Urinary bladder (tissue), 4 donors: Measurements from ENCODE around the gene JAG2. TPM values are rescaled to one million over a fixed set of nuclear protein-coding genes. Genes with fewer than 3 reads are reported as not detected.

Experiments used
- DNase-seq: peaks from one replicate; pipeline ENCODE4 v3.0.0-alpha.2; 2015; ENCODE audit errors: extremely low spot score
- H3K27ac ChIP-seq: one replicate; pipeline ENCODE4 v1.5.1; 2013; ENCODE audit warnings: low read depth, mild to moderate bottlenecking, moderate library complexity
- H3K36me3 ChIP-seq: one replicate; pipeline ENCODE4 v1.6.1; 2013; ENCODE audit warnings: mild to moderate bottlenecking, moderate library complexity; ENCODE audit not compliant: insufficient read depth
- H3K4me1 ChIP-seq: one replicate; pipeline ENCODE4 v1.6.1; 2013; ENCODE audit warnings: mild to moderate bottlenecking, moderate library complexity; ENCODE audit not compliant: insufficient read depth
- H3K4me3 ChIP-seq: one replicate; pipeline ENCODE4 v1.5.1; 2013; ENCODE audit warnings: low read depth, low read length
- WGBS: extraction: QIAGEN DNeasy Blood & Tissue Kit; methylation state at CpG from one replicate; pipeline ENCODE4 v1.1.7; 2013; 5-methylcytosine and 5-hydroxymethylcytosine counted together
- polyA plus RNA-seq: library from polyadenylated mRNA; stranded (reverse); fragments of 200-250 nt; gene quantifications from one replicate; pipeline ENCODE4 v1.2.3, GENCODE V29; 2013
- total RNA-seq: library from RNA; depleted of rRNA; stranded (reverse); fragments of >200 nt; gene quantifications from one replicate; pipeline ENCODE4 v1.2.3, GENCODE V29; 2014
- donor health status: healthy with polysubstance abuse.
- donor health status: healthy.

JAG2 gene
- total and polyA plus RNA-seq, 2 donors = 11.2 to 22.4 TPM

DNA sequence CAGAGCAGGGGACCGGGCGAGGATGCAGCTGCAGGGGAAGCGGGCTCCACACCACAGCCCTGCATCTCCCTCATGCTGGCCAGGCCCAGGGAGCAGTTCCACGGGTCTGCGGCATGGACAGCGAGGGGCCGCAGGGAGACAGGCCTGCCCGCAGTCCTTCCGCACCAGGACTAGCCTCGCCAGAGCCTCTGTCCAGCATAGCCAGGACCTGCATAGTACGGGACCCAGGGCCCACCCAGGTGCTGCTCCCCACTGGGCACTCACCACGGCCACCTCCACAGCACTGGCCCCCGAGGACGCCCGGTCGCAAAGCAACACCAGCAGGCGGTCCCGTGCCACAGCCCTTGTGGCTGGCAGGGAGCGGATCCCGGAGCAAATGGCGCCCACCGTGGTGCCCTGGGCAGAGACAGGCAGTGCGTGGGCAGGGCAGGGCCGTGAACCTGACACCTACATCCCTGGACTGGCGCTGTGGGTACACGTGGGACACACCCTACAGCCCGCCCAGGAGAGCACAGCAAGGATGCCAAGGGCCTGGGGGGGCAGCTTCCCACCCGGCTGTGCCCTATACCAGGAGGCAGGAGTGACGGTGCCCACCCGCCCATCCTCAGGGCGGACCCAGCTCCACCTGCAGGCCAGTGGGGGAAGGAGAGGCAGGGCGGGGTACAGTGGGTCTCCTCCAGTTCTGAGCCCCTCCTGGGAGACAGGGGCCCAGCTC is 23.8 kb downstream of the JAG2 start:
- no peak for DNase-seq
- WGBS = 90% methylated on average over 32 of the region's 32 CpGs
- Histone ChIP-seq H3K4me3 (no peak overlapping the region), H3K36me3 (no peaks in the 10 kb centered on the region), H3K27ac (no peak overlapping the region), H3K4me1 (no peaks in the 10 kb centered on the region)

DNA sequence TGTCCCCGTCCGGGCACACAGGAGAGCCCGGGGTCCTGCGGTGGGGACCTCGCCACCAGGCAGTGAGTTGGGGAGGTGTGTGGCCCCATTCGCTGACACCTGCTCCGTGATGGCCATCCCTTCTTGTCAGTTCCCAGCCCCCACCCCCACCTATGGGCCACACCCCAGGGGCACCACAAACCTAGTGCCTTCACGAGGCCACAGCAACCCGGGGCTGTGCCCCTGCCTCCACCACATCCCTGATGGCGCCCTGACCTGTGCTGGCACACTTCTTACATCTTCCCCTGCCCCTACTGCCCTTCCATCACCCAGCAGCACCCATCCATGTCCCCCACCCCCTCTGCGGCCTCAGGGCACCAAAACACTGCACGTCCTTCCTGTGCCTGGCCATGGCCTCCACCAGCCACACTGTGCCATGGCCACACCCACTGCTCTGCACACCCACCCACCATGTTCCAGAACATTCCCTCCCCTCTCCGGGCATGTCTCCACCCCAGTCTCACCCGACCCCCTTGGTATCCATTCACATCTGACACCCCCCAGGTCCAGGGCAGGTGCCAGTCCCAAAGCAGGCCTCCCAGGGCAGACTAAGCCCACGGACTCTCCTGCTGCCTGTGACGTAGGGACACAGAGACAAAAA is 24.4 kb downstream of the JAG2 start:
- WGBS = 88% methylated on average over 16 of the region's 16 CpGs
- Histone ChIP-seq H3K36me3 (no peaks in the 10 kb centered on the region), H3K27ac (no peak overlapping the region), H3K4me3 (no peak overlapping the region), H3K4me1 (no peaks in the 10 kb centered on the region)
- no peak for DNase-seq

DNA sequence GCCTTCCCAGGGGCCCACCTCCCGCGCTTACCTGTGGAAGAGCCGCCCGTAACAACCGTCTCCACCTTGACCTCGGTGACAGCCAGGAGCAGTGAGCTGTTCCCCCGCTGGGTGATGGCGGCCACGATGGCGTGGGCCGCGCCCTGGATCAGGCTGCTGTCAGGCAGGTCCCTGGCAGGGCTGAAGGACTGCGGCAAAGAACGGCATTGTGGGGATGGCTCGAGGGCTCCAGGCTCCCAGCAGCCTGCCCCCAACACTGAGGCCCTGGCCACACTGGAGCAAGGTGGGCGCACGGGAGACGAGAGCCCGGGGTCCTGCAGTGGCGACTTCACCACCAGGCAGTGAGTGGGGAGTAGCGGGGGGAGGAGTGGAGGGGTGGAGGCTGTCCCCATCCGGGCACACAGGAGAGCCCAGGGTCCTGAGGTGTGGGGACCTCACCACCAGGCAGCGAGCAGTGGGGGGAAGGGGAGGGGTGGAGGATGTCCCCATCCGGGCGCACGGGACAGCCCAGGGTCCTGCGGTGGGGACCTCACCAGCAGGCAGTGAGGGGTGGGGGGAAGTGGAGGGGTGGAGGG is 25.0 kb downstream of the JAG2 start:
- H3K4me1 ChIP-seq = no peaks in the 10 kb centered on the region
- no peak overlapping the region for H3K27ac ChIP-seq
- DNase-seq = no peak
- WGBS = 89% methylated on average over 27 of the region's 27 CpGs
- H3K4me3 ChIP-seq = no peak overlapping the region
- H3K36me3 ChIP-seq = no peaks in the 10 kb centered on the region

DNA sequence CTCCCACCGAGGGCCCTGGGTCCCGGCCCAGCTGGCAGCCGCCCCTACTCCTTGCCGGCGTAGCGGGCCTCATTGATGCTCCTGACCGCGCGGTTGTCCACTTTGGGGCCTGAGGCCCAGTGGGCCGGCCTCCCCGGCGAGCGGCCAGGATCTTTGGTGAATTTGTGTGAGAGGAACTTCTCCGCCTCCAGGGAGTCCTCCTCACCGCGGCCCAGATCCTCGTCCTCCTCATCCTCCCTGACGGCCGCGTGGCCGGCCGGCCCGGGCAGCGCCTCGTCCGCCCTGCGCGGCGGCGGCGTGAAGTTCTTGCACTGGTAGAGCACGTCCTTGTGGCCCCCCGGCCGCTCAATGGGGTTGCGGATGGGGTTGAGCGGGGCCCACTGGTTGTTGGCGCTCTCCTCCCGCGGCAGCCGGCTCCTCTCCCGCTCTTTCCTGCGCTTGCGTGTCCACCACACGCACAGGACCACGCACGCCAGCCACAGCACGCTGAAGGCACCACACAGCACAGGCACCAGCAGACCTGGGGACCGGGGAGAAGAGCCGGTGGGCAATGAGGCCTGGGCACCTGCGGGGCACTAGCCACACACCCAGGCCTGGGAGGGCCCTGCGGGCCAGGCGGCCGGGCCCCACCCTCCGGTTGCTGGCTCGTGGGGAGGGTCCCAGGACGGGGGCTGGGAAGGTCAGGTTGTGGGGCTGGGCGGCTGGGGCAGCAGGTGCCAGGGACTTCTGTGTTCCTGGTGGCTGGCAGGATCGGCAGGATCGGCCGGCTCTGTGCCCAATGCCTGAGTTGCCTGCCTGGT is 25.7 kb downstream of the JAG2 start:
- no peak for DNase-seq
- Histone ChIP-seq H3K4me3 (no peak overlapping the region), H3K4me1 (no peaks in the 10 kb centered on the region), H3K36me3 (no peaks in the 10 kb centered on the region), H3K27ac (no peak overlapping the region)
- WGBS = 95% methylated on average over 60 of the region's 60 CpGs

DNA sequence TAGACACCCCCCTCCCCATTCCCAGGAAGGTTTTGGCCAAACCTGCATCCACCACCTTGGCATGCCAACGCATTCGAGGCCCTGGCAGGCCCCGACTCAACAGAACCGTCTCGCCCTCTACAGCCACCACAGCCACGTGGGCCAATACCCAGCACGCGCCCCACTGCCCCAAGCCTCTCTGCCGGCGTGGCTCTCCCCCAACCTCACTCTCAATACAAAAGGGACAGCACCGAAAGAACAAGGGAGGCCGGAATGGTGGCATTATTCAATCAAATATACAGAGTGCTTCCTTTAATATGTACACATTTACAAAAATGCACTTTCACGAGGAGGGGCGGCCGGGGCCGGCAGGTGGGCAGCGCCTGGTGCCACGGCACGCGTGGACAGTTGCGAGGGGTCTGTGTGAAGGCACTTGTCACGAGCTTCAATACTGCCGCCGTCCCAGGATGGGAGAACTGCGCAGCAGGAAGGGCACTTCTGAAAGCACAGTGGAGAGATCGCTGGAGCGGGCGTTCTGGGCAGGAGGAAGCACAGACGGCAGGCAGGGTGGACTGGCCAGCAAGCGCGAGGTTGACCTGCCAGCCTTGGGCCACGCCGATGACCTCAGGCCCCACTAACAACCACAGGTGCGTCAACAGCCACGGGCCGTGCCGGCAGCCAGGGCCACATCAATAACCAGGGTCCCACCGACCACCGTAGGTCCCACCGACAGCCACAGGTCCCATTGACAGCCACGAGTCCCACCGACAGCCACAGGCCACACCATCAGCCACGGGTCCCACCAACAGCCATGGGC is 26.9 kb downstream of the JAG2 start:
- no peak for DNase-seq
- WGBS = 92% methylated on average over 43 of the region's 43 CpGs
- Histone ChIP-seq H3K27ac (no peak overlapping the region), H3K36me3 (no peaks in the 10 kb centered on the region), H3K4me1 (no peaks in the 10 kb centered on the region), H3K4me3 (no peak overlapping the region)

DNA sequence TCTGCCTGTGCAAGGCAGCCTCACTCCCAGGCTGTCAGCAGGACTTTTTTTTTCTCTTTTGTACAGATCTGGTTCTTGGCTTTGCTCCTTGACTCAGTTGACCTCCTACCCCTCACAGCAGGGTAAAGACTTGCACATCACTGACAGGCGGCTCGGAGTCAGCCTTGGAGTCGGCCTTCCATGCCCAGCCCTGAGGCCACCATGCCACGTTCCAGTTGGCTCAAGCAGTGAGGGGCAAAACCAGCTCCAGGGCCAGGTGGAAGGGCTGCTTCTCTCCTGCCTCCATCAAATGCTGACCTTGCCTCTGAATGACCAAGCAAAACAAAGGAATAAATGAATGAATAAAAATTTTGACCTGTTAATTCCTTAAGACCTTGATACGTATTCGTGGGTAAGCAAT is 27.6 kb downstream of the JAG2 start:
- H3K4me1 ChIP-seq = no peaks in the 10 kb centered on the region
- WGBS = 95% methylated on average over 6 of the region's 6 CpGs
- H3K4me3 ChIP-seq = no peak overlapping the region
- H3K36me3 ChIP-seq = no peaks in the 10 kb centered on the region
- H3K27ac ChIP-seq = no peak overlapping the region
- DNase-seq = no peak

DNA sequence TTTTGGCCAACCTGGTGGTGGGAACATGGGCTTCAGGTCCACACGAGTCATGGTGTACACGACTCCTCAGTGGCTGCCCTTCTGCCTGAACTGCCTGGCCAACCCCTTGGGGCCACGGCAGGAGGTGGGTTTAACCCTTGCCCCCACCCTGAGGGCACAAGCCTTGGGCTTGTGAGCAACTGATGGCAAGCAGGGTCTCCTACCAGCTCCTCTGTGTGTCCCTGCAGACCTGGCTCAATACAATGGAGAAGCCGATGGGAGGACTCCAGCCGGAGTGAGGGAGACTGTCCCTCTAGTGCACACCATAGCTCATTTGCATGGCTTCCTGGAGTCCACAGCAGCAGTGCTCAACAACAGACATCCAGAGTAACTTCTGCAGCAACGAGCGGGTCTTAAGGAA is 28.0 kb downstream of the JAG2 start:
- no peaks in the 10 kb centered on the region for H3K4me1 ChIP-seq
- DNase-seq = no peak
- WGBS = 92% methylated on average over 7 of the region's 7 CpGs
- H3K4me3 ChIP-seq = no peak overlapping the region
- H3K27ac ChIP-seq = no peak overlapping the region
- H3K36me3 ChIP-seq = no peaks in the 10 kb centered on the region

DNA sequence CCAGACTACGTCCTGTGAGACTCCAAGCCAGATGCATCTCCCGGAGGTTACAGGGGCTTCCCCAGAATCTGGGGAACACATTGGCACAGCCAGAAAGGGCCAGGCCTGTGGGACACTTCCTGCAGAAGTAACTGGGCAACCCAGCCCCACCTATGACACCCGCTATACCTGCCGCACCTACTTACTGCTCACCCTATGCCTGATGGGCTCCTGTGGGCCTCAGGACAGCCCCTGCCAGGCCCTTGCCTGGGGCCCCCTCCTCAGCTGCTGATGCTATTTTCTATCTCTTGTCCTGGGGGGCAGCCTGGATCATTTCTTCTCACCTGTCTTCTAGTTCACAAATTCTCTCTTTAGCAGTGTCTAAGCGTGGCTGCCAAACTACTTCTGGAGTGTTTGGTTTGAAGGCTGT is 28.7 kb downstream of the JAG2 start:
- no peak overlapping the region for H3K4me3 ChIP-seq
- H3K27ac ChIP-seq = no peak overlapping the region
- no peaks in the 10 kb centered on the region for H3K4me1 ChIP-seq
- WGBS = 98% methylated on average over 5 of the region's 5 CpGs
- DNase-seq = no peak
- no peaks in the 10 kb centered on the region for H3K36me3 ChIP-seq

DNA sequence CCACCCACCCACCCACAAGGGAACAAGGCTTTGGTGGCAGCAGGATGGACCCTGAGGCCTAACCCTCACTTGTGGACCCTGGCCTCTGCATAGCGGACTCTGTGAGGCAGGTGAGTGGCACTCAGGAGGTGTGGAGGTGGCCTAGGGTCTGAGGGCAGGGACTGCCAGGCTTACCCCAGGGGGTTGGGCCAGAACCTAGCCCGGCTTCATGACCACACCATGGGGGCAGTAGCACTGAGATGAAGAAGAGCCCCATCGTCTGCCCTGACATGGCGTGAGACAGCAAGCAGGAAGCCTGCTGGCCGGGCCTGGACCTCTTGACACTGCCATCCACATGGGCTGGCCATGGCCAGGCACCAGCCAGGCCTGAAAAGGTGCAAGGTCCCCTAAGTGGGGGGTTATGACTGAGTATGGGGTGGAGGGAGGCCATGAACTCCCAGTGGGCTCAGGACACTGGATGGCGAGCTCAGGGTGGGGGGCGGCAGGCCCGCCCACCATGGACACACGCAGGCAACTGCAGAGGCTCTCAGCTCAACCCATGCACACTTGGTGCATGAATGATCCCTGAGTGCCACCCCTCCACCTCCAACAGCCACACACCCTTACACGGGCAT is 29.3 kb downstream of the JAG2 start:
- no peak for DNase-seq
- H3K27ac ChIP-seq = no peak overlapping the region
- WGBS = 89% methylated on average over 10 of the region's 10 CpGs
- no peak overlapping the region for H3K4me3 ChIP-seq
- H3K4me1 ChIP-seq = no peaks in the 10 kb centered on the region
- no peaks in the 10 kb centered on the region for H3K36me3 ChIP-seq

DNA sequence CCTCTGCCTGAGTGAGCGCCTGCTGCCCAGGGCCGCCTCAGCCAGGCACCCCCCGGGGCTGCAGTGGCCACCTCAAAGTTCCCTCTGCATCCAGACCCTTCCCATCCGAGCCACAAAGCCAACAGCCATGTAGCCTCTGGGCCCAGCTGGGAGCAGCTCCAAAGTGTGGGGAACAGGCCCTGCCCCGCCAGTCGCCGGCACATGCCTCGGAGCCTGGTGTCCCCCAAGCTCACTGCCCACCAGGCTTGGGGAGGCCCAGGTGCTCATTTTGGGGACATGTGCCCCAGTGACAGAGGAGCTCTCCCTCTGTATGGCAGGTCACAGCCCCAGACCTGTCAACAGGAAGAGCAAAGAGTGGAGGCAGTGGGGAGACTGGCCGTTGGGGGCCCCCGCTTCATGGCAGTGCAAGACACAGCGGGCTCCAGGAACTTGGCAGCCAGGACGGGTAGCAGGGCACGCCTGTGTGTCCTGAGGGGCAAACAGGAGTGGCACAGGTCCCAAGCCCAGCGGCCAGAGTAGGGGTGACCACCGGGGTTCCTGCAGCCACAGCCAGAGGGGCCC is 29.9 kb downstream of the JAG2 start:
- Histone ChIP-seq H3K4me3 (no peak overlapping the region), H3K27ac (no peak overlapping the region), H3K4me1 (no peaks in the 10 kb centered on the region), H3K36me3 (no peaks in the 10 kb centered on the region)
- WGBS = 93% methylated on average over 15 of the region's 15 CpGs
- no peak for DNase-seq

DNA sequence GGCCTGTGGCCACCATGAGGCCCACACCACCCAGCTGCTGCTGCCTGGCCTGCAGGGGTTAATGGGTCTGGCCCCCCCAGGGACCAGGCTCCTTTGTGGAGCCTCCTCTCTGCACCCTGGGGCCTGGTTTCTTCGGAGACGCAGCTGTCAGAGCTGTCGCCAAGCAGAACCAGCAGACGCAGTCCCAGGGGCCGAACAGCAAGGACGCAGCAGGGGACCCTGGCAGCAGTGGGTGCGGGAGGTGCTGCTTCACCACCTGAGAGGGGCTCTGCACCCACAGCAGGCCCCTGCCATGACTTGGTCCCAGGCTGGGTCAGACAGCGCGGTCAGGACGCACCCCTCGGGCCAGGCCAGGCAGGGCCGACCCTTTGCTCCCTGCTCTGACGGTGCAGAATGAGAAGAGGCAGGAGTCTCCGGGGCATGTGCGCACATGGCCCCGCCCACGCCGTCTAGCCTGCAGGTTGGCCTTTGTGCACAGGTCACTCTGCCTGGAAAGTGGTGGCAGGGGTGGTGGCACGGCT is 30.5 kb downstream of the JAG2 start:
- H3K27ac ChIP-seq = no peak overlapping the region
- no peaks in the 10 kb centered on the region for H3K36me3 ChIP-seq
- WGBS = 86% methylated on average over 19 of the region's 19 CpGs
- H3K4me3 ChIP-seq = no peak overlapping the region
- no peak for DNase-seq
- H3K4me1 ChIP-seq = no peaks in the 10 kb centered on the region

DNA sequence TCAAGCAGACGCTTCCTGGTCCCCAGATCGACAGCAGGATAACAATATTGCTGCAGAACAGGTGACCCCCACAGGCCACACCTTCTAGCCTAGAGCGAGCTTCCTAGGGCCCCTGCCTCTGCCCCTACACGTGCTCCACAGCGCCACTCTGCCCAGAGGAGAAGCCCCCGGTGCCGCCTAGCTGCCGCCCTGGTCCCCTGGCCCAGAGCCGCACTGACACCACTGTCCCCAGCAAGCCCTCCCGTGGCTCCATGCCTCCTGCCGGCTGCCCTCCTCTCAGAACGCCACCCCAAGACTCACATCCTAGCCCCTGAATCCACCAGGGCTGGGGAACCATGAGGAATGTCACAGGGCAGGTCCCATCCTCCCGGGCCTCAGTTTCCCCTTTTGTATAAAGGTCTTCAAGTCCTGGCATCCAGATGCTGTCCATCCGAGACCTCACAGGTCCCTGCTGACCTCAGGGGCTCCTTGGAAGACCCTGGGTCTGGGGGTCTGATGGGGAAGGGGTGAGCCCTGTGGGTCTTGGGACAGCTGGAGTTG is 31.0 kb downstream of the JAG2 start:
- Histone ChIP-seq H3K4me3 (no peak overlapping the region), H3K4me1 (no peaks in the 10 kb centered on the region), H3K27ac (no peak overlapping the region), H3K36me3 (no peaks in the 10 kb centered on the region)
- no peak for DNase-seq
- WGBS = 87% methylated on average over 14 of the region's 14 CpGs
